IPS DF 6.9 (cell line): ENCODE measurements around the gene TAS1R2.

ENCODE experiments used
- DNase-seq: peaks from one replicate; pipeline ENCODE4 v3.0.0-alpha.2; 2013; ENCODE audit warnings: low read depth, low spot score
- H3K27ac ChIP-seq: one replicate; pipeline ENCODE4 v1.5.1; 2013; ENCODE audit warnings: low read length, control low read depth
- H3K27me3 ChIP-seq: 2 replicates; pipeline ENCODE4 v1.6.1; 2013; ENCODE audit warnings: mild to moderate bottlenecking, low read length; ENCODE audit not compliant: control insufficient read depth, insufficient read depth
- H3K36me3 ChIP-seq: 2 replicates; pipeline ENCODE4 v1.6.1; 2013; ENCODE audit warnings: low read length; ENCODE audit not compliant: control insufficient read depth, insufficient read depth
- H3K4me1 ChIP-seq: 2 replicates; pipeline ENCODE4 v1.6.1; 2013; ENCODE audit warnings: low read length; ENCODE audit not compliant: control insufficient read depth, insufficient read depth
- H3K4me3 ChIP-seq: 2 replicates; pipeline ENCODE4 v1.5.1; 2013; ENCODE audit warnings: mild to moderate bottlenecking, low read length
- H3K9me3 ChIP-seq: 2 replicates; pipeline ENCODE4 v1.6.1; 2013; ENCODE audit warnings: low read length, inconsistent platforms; ENCODE audit not compliant: control insufficient read depth, insufficient read depth
- WGBS: extraction: QIAGEN DNeasy Blood & Tissue Kit; methylation state at CpG from one replicate; pipeline ENCODE4 v1.1.7; 2013; ENCODE audit warnings: mixed read lengths, missing lambda C conversion rate; ENCODE audit not compliant: insufficient read length, insufficient coverage; 5-methylcytosine and 5-hydroxymethylcytosine counted together

The TAS1R2 gene

GRCh38 chr1:18805150-18805879 is 54.1 kb downstream of the TAS1R2 start:
- Histone ChIP-seq H3K9me3 (no peaks in the 10 kb centered on the region), H3K4me1 (no peaks in the 10 kb centered on the region), H3K27me3 (no peaks in the 10 kb centered on the region), H3K27ac (no peak overlapping the region), H3K36me3 (no peaks in the 10 kb centered on the region), H3K4me3 (no peak overlapping the region)
- no peak for DNase-seq
- no CpG with 5 or more reads among the region's 15 CpGs for WGBS

GRCh38 chr1:18803851-18804250 is 55.6 kb downstream of the TAS1R2 start:
- no peak for DNase-seq
- WGBS = no CpG with 5 or more reads among the region's 10 CpGs
- Histone ChIP-seq H3K27me3 (no peaks in the 10 kb centered on the region), H3K9me3 (no peaks in the 10 kb centered on the region), H3K27ac (no peak overlapping the region), H3K36me3 (no peaks in the 10 kb centered on the region), H3K4me3 (no peak overlapping the region), H3K4me1 (no peaks in the 10 kb centered on the region)

- Histone ChIP-seq H3K4me3 (no peak overlapping the region), H3K36me3 (no peaks in the 10 kb centered on the region), H3K27me3 (no peaks in the 10 kb centered on the region), H3K9me3 (no peaks in the 10 kb centered on the region), H3K27ac (no peak overlapping the region), H3K4me1 (no peaks in the 10 kb centered on the region)
- no peak for DNase-seq
- WGBS = no CpG with 5 or more reads among the region's 13 CpGs
These were observed 56.2 kb downstream of the TAS1R2 start for GRCh38 chr1:18803151-18803791.

GRCh38 chr1:18802231-18802630 is 57.2 kb downstream of the TAS1R2 start:
- no peak overlapping the region for H3K4me3 ChIP-seq
- no peaks in the 10 kb centered on the region for H3K36me3 ChIP-seq
- no peak overlapping the region for H3K27ac ChIP-seq
- no peaks in the 10 kb centered on the region for H3K9me3 ChIP-seq
- H3K27me3 ChIP-seq = no peaks in the 10 kb centered on the region
- H3K4me1 ChIP-seq = no peaks in the 10 kb centered on the region
- no peak for DNase-seq
- WGBS = 100% methylated on average over 3 of the region's 3 CpGs

- Histone ChIP-seq H3K27ac (no peak overlapping the region), H3K27me3 (no peaks in the 10 kb centered on the region), H3K36me3 (no peaks in the 10 kb centered on the region), H3K4me3 (no peak overlapping the region), H3K4me1 (0 out of 2 replicates have a peak, but pooled peaks cover 2% of the 10 kb centered on the region), H3K9me3 (no peaks in the 10 kb centered on the region)
- no peak for DNase-seq
- no CpG with 5 or more reads among the region's 6 CpGs for WGBS
These were observed 59.2 kb downstream of the TAS1R2 start for GRCh38 chr1:18800258-18800657.

GRCh38 chr1:18799454-18799853 is 60.0 kb downstream of the TAS1R2 start:
- Histone ChIP-seq H3K4me3 (no peak overlapping the region), H3K36me3 (no peaks in the 10 kb centered on the region), H3K4me1 (0 out of 2 replicates have a peak, but pooled peaks cover 2% of the 10 kb centered on the region), H3K27ac (no peak overlapping the region), H3K9me3 (no peaks in the 10 kb centered on the region), H3K27me3 (no peaks in the 10 kb centered on the region)
- DNase-seq = no peak
- no CpG with 5 or more reads among the region's 3 CpGs for WGBS

GRCh38 chr1:18798946-18799345 is 60.5 kb downstream of the TAS1R2 start:
- DNase-seq = no peak
- no CpG with 5 or more reads among the region's 6 CpGs for WGBS
- H3K4me3 ChIP-seq = no peak overlapping the region
- no peaks in the 10 kb centered on the region for H3K36me3 ChIP-seq
- no peak overlapping the region for H3K27ac ChIP-seq
- H3K4me1 ChIP-seq = 0 out of 2 replicates have a peak, but pooled peaks cover 2% of the 10 kb centered on the region
- H3K9me3 ChIP-seq = no peaks in the 10 kb centered on the region
- no peaks in the 10 kb centered on the region for H3K27me3 ChIP-seq

GRCh38 chr1:18798533-18798932 is 60.9 kb downstream of the TAS1R2 start:
- H3K9me3 ChIP-seq = no peaks in the 10 kb centered on the region
- no peak overlapping the region for H3K4me3 ChIP-seq
- H3K4me1 ChIP-seq = 0 out of 2 replicates have a peak, but pooled peaks cover 2% of the 10 kb centered on the region
- H3K36me3 ChIP-seq = no peaks in the 10 kb centered on the region
- WGBS = no CpG with 5 or more reads among the region's 13 CpGs
- no peak overlapping the region for H3K27ac ChIP-seq
- no peaks in the 10 kb centered on the region for H3K27me3 ChIP-seq
- no peak for DNase-seq

GRCh38 chr1:18796950-18797349 is 62.5 kb downstream of the TAS1R2 start:
- no peaks in the 10 kb centered on the region for H3K9me3 ChIP-seq
- no peak for DNase-seq
- WGBS = 100% methylated on average over 1 of the region's 3 CpGs
- no peak overlapping the region for H3K27ac ChIP-seq
- H3K4me1 ChIP-seq = 0 out of 2 replicates have a peak, but pooled peaks cover 2% of the 10 kb centered on the region
- H3K27me3 ChIP-seq = no peaks in the 10 kb centered on the region
- no peak overlapping the region for H3K4me3 ChIP-seq
- H3K36me3 ChIP-seq = no peaks in the 10 kb centered on the region

GRCh38 chr1:18795002-18795689 is 64.3 kb downstream of the TAS1R2 start:
- Histone ChIP-seq H3K4me3 (no peak overlapping the region), H3K9me3 (no peaks in the 10 kb centered on the region), H3K36me3 (no peaks in the 10 kb centered on the region), H3K4me1 (0 out of 2 replicates have a peak, but pooled peaks cover 2% of the 10 kb centered on the region), H3K27me3 (no peaks in the 10 kb centered on the region), H3K27ac (no peak overlapping the region)
- no peak for DNase-seq
- WGBS = no CpG with 5 or more reads among the region's 14 CpGs
